GM19397 (cell line): ENCODE data around the gene ZNF628.
"Not testable (repeated sequence)": the region's sequence is repeated elsewhere in the genome, so short reads cannot be mapped to it uniquely, and the experiment has no call there.

ENCODE experiments used
- ATAC-seq: cut with Tn5 transposase; IDR thresholded peaks from one replicate; pipeline ENCODE4 v1.9.1; 2021; ENCODE audit warnings: mild to moderate bottlenecking, moderate library complexity; ENCODE audit not compliant: unreplicated experiment

The ZNF628 gene

GRCh38 chr19:55476100-55476775 is at the start of gene ZNF628:
ZNF628 (plus strand) TSS chr19:55476617; CDS start chr19:55479911, 3,294 bp downstream.
- peak; percentile 93 for ATAC-seq

GRCh38 chr19:55431183-55431582 is 45.2 kb upstream of the ZNF628 start:
- ATAC-seq = no peak

- ATAC-seq = no peak
Measured at GRCh38 chr19:55432241-55432959, 44.0 kb upstream of the ZNF628 start.

- no peak for ATAC-seq
Measured at GRCh38 chr19:55433292-55433691, 43.1 kb upstream of the ZNF628 start.

GRCh38 chr19:55434356-55434919 is 42.0 kb upstream of the ZNF628 start:
- ATAC-seq = no peak

- no peak for ATAC-seq
Measured at GRCh38 chr19:55435020-55435419, 41.4 kb upstream of the ZNF628 start.

- ATAC-seq = no peak
Measured at GRCh38 chr19:55436847-55437246, 39.6 kb upstream of the ZNF628 start.

- ATAC-seq = no peak
Measured at GRCh38 chr19:55437410-55437809, 39.0 kb upstream of the ZNF628 start.

GRCh38 chr19:55439052-55439451 is 37.4 kb upstream of the ZNF628 start:
- no peak for ATAC-seq

GRCh38 chr19:55440411-55441105 is 35.9 kb upstream of the ZNF628 start:
- no peak for ATAC-seq

GRCh38 chr19:55441319-55441691 is 35.1 kb upstream of the ZNF628 start:
- ATAC-seq = no peak

- no peak for ATAC-seq
Measured at GRCh38 chr19:55441692-55442321, 34.6 kb upstream of the ZNF628 start.

- no peak for ATAC-seq
Measured at GRCh38 chr19:55442372-55442961, 34.0 kb upstream of the ZNF628 start.

- ATAC-seq = no peak
Measured at GRCh38 chr19:55443045-55443823, 33.2 kb upstream of the ZNF628 start, which contains the start of gene SHISA7. SHISA7 (minus strand) TSS chr19:55443300; CDS start chr19:55442863, 437 bp downstream.

GRCh38 chr19:55443824-55444480 is 32.5 kb upstream of the ZNF628 start:
- ATAC-seq = no peak

- ATAC-seq = no peak
Measured at GRCh38 chr19:55444646-55445045, 31.8 kb upstream of the ZNF628 start.

- ATAC-seq = no peak
Measured at GRCh38 chr19:55446060-55446459, 30.4 kb upstream of the ZNF628 start.

GRCh38 chr19:55447421-55448174 is 28.8 kb upstream of the ZNF628 start:
- ATAC-seq = no peak

GRCh38 chr19:55448175-55448490 is 28.3 kb upstream of the ZNF628 start:
- ATAC-seq = not testable (repeated sequence)
